NT2/D1 (cell line): ENCODE measurements around the gene PHPT1.

ENCODE experiments used
- SUZ12 ChIP-seq: IDR thresholded peaks from 2 replicates; pipeline ENCODE4 v1.6.1; 2011; ENCODE audit not compliant: insufficient read length, insufficient read depth; ENCODE audit errors: extremely low read depth
- ZNF274 ChIP-seq: IDR thresholded peaks from 2 replicates; pipeline ENCODE4 v1.6.1; 2011; ENCODE audit warnings: mild to moderate bottlenecking, low read depth, low read length

- no peak for TF ChIP-seq SUZ12
- TF ChIP-seq ZNF274 = no peak
Measured at GRCh38 chr9:136840140-136840876, 8.9 kb upstream of the PHPT1 start.
